ENCODE measurements around the gene MACROD2.

DNA sequence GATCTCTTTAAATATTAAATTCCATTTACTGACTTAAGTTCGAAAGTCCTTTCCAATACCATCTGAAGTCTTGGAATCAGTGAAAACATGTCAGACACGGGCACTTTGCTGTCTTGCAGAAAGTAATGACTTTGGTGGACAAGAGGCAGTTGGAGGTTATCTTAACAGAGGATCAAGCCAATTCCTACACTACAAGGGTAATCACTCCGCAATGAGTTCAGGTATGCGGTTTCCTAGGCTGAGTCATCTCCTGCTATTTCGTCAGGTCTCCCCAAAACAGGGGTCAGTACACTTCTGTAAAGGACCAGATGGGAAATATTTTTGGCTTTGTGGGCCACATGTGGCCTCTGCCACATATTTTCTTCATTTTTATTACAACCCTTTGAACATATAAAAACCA, 1921.3 kb downstream of the MACROD2 start:
- TF ChIP-seq, protein P1, sequence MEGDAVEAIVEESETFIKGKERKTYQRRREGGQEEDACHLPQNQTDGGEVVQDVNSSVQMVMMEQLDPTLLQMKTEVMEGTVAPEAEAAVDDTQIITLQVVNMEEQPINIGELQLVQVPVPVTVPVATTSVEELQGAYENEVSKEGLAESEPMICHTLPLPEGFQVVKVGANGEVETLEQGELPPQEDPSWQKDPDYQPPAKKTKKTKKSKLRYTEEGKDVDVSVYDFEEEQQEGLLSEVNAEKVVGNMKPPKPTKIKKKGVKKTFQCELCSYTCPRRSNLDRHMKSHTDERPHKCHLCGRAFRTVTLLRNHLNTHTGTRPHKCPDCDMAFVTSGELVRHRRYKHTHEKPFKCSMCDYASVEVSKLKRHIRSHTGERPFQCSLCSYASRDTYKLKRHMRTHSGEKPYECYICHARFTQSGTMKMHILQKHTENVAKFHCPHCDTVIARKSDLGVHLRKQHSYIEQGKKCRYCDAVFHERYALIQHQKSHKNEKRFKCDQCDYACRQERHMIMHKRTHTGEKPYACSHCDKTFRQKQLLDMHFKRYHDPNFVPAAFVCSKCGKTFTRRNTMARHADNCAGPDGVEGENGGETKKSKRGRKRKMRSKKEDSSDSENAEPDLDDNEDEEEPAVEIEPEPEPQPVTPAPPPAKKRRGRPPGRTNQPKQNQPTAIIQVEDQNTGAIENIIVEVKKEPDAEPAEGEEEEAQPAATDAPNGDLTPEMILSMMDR (IDR thresholded peaks at IDR 0.05): no peak
- TF ChIP-seq EP300 (IDR thresholded peaks at IDR 0.05): no peak
- no peak for TF ChIP-seq POLR2A (IDR thresholded peaks at IDR 0.05)

All from suprapubic skin (tissue), 3 donors.